Activated T-cell treated with anti-CD3 and anti-CD28 coated beads, Interleukin-2, amount 50 U/mL, for 72 hours (primary cell): ENCODE data around the gene GLTP. TPM values are rescaled to one million over a fixed set of nuclear protein-coding genes. Genes with fewer than 3 reads are reported as not detected.
"Not testable (repeated sequence)": the region's sequence is repeated elsewhere in the genome, so short reads cannot be mapped to it uniquely, and the experiment has no call there.

Experiments used
- ATAC-seq, 2 donors: fragments of 150-1000 bp; cut with Tn5 transposase; replicated peaks in 1 of 2; 2 replicates each; pipeline ENCODE4 v1.10.0; 2021; ENCODE audit warnings: moderate library complexity in 2 of 2, mild to moderate bottlenecking in 1 of 2
- DNase-seq, 2 donors: peaks; one replicate each; pipeline ENCODE4 v3.0.0; 2021 to 2022; ENCODE audit warnings: mixed read lengths in 1 of 2
- H3K27ac Mint-ChIP-seq: one replicate; pipeline ENCODE4 v1.8.0; 2022; ENCODE audit warnings: mild to moderate bottlenecking, moderate library complexity, mixed read lengths
- H3K27me3 Mint-ChIP-seq: one replicate; pipeline ENCODE4 v1.8.0; 2022; ENCODE audit warnings: low read depth, mixed read lengths
- H3K36me3 Mint-ChIP-seq, 2 donors: one replicate each; pipeline ENCODE4 v1.8.0; 2022; ENCODE audit warnings: mixed read lengths in 2 of 2, mild to moderate bottlenecking in 1 of 2; ENCODE audit not compliant: insufficient read depth in 2 of 2
- H3K4me1 Mint-ChIP-seq: one replicate; pipeline ENCODE4 v1.8.0; 2022; ENCODE audit warnings: low read depth, mixed read lengths
- H3K4me3 Mint-ChIP-seq, 2 donors: one replicate each; pipeline ENCODE4 v1.8.0; 2022; ENCODE audit warnings: mild to moderate bottlenecking in 2 of 2, mixed read lengths in 2 of 2, moderate library complexity in 2 of 2
- H3K9me3 Mint-ChIP-seq, 2 donors: one replicate each; pipeline ENCODE4 v1.8.0; 2022; ENCODE audit warnings: mixed read lengths in 2 of 2
- total RNA-seq, 2 donors: library from RNA; stranded (reverse); gene quantifications; one replicate each; pipeline ENCODE4 v1.2.3, GENCODE V29; 2022

Gene GLTP
- total RNA-seq, 2 donors from 2014 or later: 23.8 to 24.5 TPM

DNA sequence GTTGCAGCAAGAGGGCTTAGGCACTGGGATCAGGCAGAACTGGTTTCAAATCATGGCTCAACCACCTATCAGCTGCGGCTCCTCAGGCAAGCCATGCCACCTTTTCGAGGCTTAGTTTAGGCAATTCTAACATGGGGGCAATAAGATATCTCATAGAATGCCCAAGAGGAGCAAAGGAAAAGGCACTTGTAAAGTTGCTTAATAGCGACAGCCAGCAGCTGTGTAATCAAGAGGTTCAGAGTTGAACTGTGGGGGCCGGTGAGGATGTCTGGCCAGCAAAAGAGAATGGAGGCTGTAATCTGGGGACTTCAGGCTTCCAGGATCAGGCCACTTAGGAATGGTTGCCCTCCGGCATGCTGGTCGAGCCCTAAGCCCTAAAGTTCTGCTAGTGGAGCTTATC lies 16.7 kb upstream of the GLTP start:
- Mint-ChIP-seq H3K4me1 (peaks cover 39% of the 10 kb centered on the region), H3K27me3 (no peaks in the 10 kb centered on the region), H3K4me3 (no peak overlapping the region), H3K27ac (no peak overlapping the region), H3K36me3 (peaks cover 0 to 2% of the 10 kb centered on the region in 2 donors), H3K9me3 (no peaks in the 10 kb centered on the region)
- ATAC-seq (no peak), DNase-seq (no peak)

- Mint-ChIP-seq H3K36me3 (peaks cover 0 to 2% of the 10 kb centered on the region in 2 donors), H3K9me3 (no peaks in the 10 kb centered on the region), H3K27me3 (no peaks in the 10 kb centered on the region), H3K4me3 (no peak overlapping the region), H3K27ac (no peak overlapping the region), H3K4me1 (peaks cover 32% of the 10 kb centered on the region)
- DNase-seq (no peak), ATAC-seq (no peak)
Observed at GRCh38 chr12:109896188-109896587, 15.8 kb upstream of the GLTP start.

DNA sequence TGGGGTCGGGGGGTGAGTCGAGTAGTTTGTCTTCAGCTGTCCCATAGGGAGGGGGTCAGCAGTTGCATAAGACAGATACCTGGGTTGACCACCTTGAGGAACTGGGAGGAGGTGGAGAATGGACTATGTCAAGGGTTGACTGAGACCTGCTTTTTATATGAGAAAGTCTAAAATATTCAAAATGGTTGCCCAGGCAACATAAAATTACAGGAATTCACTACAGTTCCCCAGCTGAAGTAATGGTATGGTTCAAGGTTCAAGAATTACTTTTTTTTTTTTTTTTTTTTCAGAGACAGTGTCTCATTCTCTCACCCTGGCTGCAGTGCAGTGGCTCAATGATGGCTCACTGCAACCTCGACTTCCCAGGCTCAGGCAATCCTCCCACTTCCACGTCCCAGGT lies 14.6 kb upstream of the GLTP start:
- no peak overlapping the region for H3K27ac Mint-ChIP-seq
- H3K4me1 Mint-ChIP-seq: peaks cover 26% of the 10 kb centered on the region
- no peaks in the 10 kb centered on the region for H3K36me3 Mint-ChIP-seq
- DNase-seq (no peak), ATAC-seq (no peak)
- no peaks in the 10 kb centered on the region for H3K27me3 Mint-ChIP-seq
- H3K4me3 Mint-ChIP-seq: no peak overlapping the region
- H3K9me3 Mint-ChIP-seq: no peaks in the 10 kb centered on the region

DNA sequence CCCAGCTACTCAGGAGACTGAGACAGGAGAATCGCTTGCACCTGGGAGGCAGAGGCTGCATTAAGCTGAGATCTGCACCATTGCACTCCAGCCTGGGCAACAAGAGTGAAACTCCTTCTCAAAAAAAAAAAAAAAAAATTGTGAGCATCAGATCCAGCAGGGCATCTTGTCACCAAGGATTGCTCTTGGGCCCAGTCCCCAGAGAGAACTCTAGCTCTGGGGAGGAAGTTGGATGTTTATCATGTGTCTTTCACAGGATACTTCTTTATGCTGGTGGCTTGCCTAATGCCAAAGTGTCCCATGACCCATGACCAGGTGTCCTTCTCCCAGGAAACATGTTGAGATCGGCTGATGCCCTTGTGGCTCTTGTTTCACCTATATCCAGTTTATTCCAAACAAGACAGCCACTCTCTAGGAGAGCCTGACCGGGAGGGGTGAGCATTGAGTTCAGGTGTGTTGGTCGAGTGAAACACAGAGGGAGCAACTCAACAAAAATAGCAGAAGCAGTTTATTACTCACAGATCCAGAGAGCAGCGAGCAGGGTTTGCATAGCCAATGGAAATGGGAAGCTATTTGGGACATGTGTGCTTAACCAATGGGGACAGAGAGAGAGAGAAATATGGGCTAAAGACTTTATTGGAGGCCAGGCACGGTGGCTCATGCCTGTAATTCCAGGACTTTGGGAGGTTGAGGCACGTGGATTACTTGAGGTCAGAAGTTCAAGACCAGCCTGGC lies 13.1 kb upstream of the GLTP start:
- H3K4me1 Mint-ChIP-seq: peaks cover 29% of the 10 kb centered on the region

DNA sequence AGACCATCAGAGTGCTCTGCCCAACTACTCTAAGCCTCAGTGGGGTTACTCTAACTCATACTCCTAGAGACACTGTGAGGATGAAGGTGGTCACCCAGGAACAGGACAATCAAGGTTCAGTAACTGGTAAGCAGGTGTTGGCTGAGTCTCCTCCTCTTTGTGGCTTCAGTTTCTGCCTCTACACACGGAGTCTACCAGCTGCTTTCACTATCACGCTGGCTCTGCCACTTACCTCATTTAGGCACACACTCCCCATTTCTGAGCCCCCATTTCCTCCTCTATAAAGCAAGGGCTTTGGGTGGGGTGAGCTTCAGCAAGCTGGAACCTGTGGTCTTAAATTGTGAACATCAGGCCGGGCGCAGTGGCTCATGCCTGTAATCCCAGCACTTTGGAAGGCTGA lies 12.4 kb upstream of the GLTP start:
- no peak overlapping the region for H3K27ac Mint-ChIP-seq
- no peaks in the 10 kb centered on the region for H3K9me3 Mint-ChIP-seq
- ATAC-seq (peak; percentile 40 to 42), DNase-seq (peak in 1 of 2 donors; percentile 20)
- no peaks in the 10 kb centered on the region for H3K36me3 Mint-ChIP-seq
- H3K27me3 Mint-ChIP-seq: no peaks in the 10 kb centered on the region
- no peak overlapping the region for H3K4me3 Mint-ChIP-seq
- peaks cover 36% of the 10 kb centered on the region for H3K4me1 Mint-ChIP-seq

More for the DNA sequence above, 13.1 kb upstream of the GLTP start:
- Mint-ChIP-seq H3K9me3 (no peaks in the 10 kb centered on the region), H3K27me3 (no peaks in the 10 kb centered on the region), H3K4me3 (no peak overlapping the region), H3K36me3 (no peaks in the 10 kb centered on the region), H3K27ac (no peak overlapping the region)
- DNase-seq (no peak), ATAC-seq (no peak)

DNA sequence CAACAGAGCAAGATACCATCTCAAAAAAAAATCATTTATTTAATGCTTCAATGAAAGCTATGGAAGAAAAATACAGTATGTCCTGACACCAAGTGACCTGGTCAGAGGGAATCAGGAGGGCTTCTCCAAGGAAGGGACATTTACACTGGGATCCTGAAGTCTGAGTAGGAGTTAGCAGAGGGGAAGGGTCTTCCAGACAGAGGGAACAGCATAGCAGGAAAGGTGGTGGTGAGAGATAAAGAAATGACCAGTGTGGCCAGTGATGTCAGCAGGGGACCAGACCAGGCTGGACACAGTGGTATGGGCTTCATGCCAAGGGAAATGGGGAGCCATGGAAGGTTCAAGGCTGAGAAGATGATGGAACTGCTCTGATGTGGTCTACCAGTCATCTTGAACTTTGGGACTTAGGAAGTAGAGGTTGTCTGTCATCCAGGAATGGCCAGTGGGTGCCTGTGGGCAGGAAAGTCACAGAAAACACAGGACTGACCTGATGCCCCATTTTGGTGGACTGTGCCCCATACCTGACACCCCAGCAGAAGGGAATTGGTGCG lies 11.9 kb upstream of the GLTP start:
- H3K4me3 Mint-ChIP-seq: no peak overlapping the region
- H3K27me3 Mint-ChIP-seq: no peaks in the 10 kb centered on the region
- H3K9me3 Mint-ChIP-seq: no peaks in the 10 kb centered on the region
- no peaks in the 10 kb centered on the region for H3K36me3 Mint-ChIP-seq
- no peak overlapping the region for H3K27ac Mint-ChIP-seq
- H3K4me1 Mint-ChIP-seq: peaks cover 38% of the 10 kb centered on the region
- ATAC-seq (no peak), DNase-seq (no peak)

DNA sequence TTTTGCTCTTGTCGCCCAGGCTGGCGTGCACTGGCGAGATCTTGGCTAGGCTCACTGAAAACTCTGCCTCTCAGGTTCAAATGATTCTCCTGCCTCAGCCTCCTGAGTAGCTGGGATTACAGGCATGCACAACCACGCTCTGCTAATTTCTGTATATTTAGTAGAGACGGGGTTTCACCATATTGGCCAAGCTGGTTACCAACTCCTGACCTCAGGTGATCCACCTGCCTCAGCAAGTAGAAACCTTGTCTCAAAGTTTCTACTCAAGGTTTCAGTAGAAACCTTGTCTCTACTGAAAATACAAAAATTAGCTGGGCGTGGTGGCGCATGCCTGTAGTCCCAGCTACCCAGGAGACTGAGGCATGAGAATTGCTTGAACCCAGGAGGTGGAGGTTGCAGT lies 11.4 kb upstream of the GLTP start:
- not testable (repeated sequence) for DNase-seq, H3K27me3 Mint-ChIP-seq, H3K4me3 Mint-ChIP-seq, ATAC-seq, H3K27ac Mint-ChIP-seq, H3K9me3 Mint-ChIP-seq, H3K36me3 Mint-ChIP-seq
- peaks cover 38% of the 10 kb centered on the region for H3K4me1 Mint-ChIP-seq

GRCh38 chr12:109890620-109891170 lies 10.4 kb upstream of the GLTP start:
- no peak for DNase-seq
- no peak for ATAC-seq
- peaks cover 38% of the 10 kb centered on the region for H3K4me1 Mint-ChIP-seq
- no peaks in the 10 kb centered on the region for H3K9me3 Mint-ChIP-seq
- no peaks in the 10 kb centered on the region for H3K36me3 Mint-ChIP-seq
- no peak overlapping the region for H3K4me3 Mint-ChIP-seq
- no peak overlapping the region for H3K27ac Mint-ChIP-seq
- H3K27me3 Mint-ChIP-seq: no peaks in the 10 kb centered on the region

DNA sequence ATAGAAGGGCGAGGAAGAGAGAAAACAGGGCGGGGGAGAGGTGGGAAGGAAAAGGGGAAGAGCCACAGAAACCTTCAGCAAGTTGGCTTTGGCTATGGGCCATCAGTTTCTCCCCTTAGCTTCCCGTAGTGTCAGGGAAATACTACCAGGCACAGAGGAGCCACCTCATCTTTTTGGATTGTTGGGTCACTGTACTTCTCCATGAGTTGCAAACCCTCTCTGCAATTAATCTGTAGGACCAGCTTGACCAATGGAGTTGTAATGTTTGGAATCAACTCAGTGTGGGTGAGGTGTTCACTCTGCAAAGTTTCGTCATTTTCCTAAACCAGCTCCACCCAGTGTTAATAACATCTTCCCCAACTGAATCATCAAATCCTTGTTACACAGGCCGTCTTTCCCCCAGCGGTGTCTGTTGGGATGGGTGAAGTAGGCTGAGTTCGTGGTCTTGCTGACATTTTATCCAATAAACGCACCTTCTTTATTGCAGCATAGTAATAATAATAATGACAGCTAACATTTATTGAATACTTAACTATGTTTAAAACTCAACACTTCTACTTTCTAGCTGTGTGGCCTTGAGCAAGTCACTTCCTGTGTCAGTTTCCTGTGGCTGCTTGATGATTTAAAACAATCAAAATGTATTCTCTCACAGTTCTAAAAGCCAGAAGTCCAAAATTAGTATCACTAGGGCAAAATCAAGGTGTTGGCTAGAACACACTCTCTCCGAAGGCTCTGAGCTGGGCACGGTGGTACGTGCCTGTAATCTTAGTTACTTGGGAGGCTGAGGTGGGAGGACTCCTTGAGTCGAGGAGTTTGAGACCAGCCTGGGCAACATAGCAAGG lies 8.1 kb upstream of the GLTP start:
- peak overlapping the region; percentile 69 to 94 for H3K4me3 Mint-ChIP-seq
- H3K4me1 Mint-ChIP-seq: peaks cover 42% of the 10 kb centered on the region
- H3K27ac Mint-ChIP-seq: peak overlapping the region; percentile 99
- no peaks in the 10 kb centered on the region for H3K9me3 Mint-ChIP-seq
- DNase-seq (peak; percentile 18 to 35), ATAC-seq (peak; percentile 85 to 86)
- H3K27me3 Mint-ChIP-seq: no peaks in the 10 kb centered on the region
- no peaks in the 10 kb centered on the region for H3K36me3 Mint-ChIP-seq

GRCh38 chr12:109885616-109886015 lies 5.3 kb upstream of the GLTP start:
- no peaks in the 10 kb centered on the region for H3K36me3 Mint-ChIP-seq
- no peak for DNase-seq
- H3K9me3 Mint-ChIP-seq: no peaks in the 10 kb centered on the region
- H3K4me3 Mint-ChIP-seq: no peak overlapping the region
- no peak for ATAC-seq
- H3K27ac Mint-ChIP-seq: no peak overlapping the region
- no peaks in the 10 kb centered on the region for H3K27me3 Mint-ChIP-seq
- peaks cover 39% of the 10 kb centered on the region for H3K4me1 Mint-ChIP-seq

DNA sequence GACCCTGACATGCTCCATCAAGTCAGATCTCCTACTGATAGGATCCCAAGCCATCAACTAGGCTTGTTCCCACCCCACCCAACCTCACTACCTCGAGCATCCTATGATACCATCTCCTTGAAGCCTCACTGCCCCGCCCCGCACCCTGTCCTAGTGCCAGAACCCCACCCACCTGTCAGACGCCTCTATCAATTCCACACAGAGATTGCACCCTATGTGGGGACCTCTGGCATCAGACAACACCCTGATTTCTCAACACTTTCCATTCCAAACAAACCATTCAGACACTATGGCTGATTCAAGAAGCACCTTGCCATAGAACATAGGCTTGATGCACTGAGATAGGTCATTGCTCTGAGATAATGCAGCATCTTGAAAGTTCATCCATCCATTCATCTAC lies 3.1 kb upstream of the GLTP start:
- Mint-ChIP-seq H3K27me3 (no peaks in the 10 kb centered on the region), H3K36me3 (no peaks in the 10 kb centered on the region), H3K9me3 (no peaks in the 10 kb centered on the region), H3K27ac (no peak overlapping the region), H3K4me3 (no peak overlapping the region), H3K4me1 (peaks cover 40% of the 10 kb centered on the region)
- DNase-seq (no peak), ATAC-seq (no peak)

- H3K27ac Mint-ChIP-seq: no peak overlapping the region
- H3K36me3 Mint-ChIP-seq: no peaks in the 10 kb centered on the region
- no peaks in the 10 kb centered on the region for H3K9me3 Mint-ChIP-seq
- DNase-seq: no peak
- ATAC-seq: no peak
- H3K4me1 Mint-ChIP-seq: peaks cover 42% of the 10 kb centered on the region
- peak overlapping the region; percentile 78 to 88 for H3K4me3 Mint-ChIP-seq
- no peaks in the 10 kb centered on the region for H3K27me3 Mint-ChIP-seq
Observed at GRCh38 chr12:109881752-109882151, 1.4 kb upstream of the GLTP start.

- H3K27ac Mint-ChIP-seq: peak overlapping the region; percentile 24
- peaks cover 50% of the 10 kb centered on the region for H3K4me1 Mint-ChIP-seq
- H3K4me3 Mint-ChIP-seq: peak overlapping the region; percentile 78 to 88
- no peaks in the 10 kb centered on the region for H3K27me3 Mint-ChIP-seq
- ATAC-seq: no peak
- no peaks in the 10 kb centered on the region for H3K9me3 Mint-ChIP-seq
- DNase-seq: no peak
- no peaks in the 10 kb centered on the region for H3K36me3 Mint-ChIP-seq
Observed at GRCh38 chr12:109880938-109881337, 597 bp upstream of the GLTP start.
